ENCODE measurements around the gene WFDC2.

GRCh38 chr20:45459606-45460005 lies 9.9 kb upstream of the WFDC2 start:
- TF ChIP-seq CTCF (IDR thresholded peaks at IDR 0.05; ENCODE audit: insufficient read depth, low read length, poor library complexity, severe bottlenecking) (no peak), EZH2phosphoT487 (conservative IDR thresholded peaks at IDR 0.05; ENCODE audit: low read length) (no peak)

Measured in SU-DHL-6 (cell line).